ENCODE data around the gene TRIM37.

TRIM37 gene

DNA sequence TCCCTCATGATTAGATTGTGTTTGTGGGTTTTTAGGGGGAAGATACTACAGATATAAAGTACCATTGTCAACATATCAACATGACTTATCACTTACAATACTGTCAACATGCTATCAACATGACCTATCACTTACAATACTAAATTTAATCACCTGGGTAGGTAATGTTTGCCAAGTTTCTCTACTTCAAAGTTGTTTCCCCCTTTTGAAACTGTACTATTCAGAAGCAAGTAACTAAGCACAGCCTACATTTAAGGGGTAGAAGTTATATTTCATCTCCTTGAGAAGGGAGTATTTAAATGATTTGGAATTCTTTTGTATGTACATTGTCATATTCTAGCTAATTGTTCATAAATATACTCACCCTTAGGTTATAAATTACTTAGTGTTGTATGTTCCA lies 68.7 kb downstream of the TRIM37 start:
- no peak for DNase-seq (ENCODE audit: low spot score)

DNA sequence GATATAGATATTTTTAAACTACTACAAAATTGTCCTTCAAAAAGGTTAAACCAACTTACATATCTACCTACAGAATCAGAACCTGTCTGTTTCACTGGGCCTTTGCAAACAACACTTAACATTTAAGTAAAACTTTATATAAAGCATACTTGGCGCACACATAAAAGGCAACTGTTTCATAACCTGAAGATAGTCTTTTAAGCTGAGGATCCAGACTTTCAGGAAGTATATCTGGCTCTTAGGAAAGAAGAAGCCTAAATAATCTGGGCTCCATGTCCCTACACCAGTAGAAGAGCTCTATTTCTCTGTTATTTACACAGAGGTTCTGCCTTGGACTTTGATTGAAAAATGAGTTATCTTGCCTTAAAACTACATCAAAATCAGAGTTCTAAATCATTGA lies 75.9 kb downstream of the TRIM37 start:
- no peak for DNase-seq (ENCODE audit: low spot score)

DNA sequence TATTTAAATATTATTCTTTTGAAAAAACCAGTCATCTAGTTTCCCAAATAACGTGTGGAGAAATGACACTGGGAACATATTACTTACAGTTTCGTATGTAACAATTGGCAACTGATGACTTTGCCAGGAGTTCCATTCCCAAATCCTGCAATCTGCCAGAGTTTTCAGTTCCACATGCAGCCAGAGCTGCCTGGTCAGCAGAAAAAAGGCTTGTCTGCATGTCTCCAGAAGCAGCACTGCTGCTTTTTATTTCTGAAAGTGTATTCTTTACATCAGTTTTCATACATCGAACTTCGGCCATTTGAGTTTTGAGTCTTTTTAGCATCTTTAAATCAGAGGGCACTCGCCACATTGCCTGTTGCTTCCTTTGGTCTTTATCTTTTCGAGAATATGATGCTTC lies 78.4 kb downstream of the TRIM37 start:
- no peak for DNase-seq (ENCODE audit: low spot score)

DNA sequence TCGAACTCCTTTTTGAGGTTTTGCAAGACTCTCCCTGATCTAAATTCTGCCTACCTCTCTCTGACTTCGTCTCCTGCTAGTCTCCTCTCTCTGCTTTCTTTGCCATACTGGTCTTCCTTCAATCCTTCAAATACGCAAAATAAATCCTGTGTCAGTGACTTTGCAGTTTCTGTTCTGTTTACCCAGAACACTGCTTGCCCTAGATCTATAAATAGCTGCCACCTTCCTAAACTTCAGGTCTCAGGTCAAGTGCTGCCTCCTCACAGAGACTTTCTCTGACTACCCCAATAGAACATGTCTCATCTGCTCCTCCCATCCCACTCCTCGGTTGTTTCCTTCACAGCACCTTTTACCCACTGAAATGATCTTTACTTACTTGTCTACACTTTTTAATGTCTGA lies 78.9 kb downstream of the TRIM37 start:
- no peak for DNase-seq (ENCODE audit: low spot score)

DNA sequence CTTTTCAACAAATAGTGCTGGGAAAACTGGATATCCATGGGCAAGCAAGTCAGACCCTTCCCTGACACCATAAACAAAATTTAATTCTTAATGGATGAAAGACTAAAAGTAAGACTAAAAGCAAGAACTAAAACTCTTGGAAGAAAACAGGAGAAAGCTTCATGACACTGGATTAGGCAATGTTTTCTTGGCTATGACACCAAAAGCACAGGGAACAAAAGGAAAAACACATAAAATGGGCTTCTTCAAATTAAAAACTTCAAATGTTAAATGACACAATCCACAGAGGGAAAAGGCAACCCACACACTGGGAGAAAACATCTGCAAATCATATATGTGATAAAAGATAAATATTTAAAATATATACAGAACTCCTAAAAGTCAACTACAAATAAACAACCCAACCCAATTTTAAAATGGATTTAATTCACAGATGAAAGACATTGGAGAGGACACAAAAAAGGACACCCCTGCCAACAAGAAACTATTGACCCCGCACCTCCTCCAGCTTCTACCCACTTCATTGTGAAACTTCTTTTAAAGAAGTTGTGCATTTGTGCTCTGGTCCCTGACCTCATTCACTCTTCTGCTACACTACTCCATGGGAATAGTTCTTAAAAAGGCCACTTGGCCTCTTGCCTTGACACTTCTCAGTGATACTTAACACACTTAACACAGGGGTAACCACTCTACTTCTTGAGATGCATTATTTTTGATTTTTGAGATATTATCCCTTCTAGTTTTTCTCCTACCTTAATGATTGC lies 80.3 kb downstream of the TRIM37 start:
- DNase-seq (ENCODE audit: low spot score), result no peak

DNA sequence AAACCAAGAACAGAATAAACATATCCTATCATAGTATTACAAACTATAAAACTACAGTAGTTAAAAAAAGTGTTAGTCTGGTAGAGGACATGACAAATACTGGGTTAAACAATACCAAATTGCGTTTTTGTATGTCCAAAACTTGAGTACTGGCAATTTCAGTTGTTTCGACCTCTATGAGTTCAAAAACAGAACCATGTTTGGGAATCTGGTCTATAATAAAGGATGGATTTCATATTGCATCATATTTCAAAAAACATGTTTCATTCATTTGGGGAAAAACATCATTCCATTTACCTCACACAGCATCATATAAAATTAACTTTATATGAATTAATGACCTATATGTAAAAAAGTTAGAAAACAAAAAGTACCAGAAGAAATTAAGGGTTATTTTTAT lies 81.8 kb downstream of the TRIM37 start:
- no peak for DNase-seq (ENCODE audit: low spot score)

DNA sequence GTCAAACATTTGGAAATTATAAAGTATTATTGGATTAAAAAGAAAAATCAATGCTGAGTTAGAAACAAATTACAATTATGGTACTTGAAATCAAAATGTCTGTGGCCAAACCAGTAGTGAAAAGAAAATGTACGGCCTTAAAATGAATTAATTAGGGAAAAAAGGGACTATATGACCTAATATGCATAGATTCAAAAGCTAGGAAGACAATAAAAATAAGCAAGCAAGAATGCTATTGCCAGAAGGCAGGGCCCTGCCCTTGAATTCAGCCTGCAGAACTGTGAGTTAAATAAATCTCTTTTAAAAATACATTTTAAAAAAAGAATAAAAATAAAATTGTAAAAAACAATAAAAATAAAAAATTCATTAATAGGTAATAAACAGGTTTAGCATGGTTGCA lies 88.7 kb downstream of the TRIM37 start:
- DNase-seq (ENCODE audit: low spot score), result no peak

DNA sequence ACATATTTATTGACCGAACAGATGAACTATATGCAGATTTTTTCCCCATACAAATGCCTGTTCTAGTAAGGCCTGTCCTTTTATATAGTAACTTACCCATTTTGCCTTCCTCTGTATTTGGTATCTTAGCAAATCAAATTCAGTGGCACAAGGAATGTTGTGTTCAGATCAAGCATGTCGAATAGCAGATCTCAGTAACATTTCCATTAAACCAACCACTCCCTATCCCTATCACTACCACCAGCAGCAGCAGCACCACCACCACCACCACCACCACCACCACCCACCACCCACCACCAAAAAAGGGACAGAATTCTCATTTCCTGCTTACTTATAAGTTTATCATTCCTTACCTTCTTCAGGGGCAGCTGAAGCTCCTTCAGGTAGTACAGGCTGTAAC lies 94.7 kb downstream of the TRIM37 start:
- no peak for DNase-seq (ENCODE audit: low spot score)

DNA sequence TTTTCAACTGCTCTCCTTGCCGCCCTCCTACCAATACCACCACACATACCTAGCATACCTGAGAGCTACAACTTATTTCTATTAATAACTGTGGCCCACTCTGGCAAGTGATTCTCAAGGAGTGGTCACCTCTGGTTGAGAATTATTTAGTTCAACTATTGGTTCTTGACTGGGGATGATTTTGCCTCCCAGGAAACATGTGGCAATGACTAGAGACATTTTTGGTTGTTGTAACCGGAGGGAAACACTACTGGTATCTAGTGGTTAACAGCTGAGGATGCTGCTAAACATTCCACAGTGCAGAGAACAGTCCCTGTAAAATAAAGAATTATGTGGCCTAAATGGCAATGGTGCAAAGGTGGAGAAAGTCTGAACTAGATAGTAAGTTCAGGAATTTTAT lies 96.7 kb downstream of the TRIM37 start:
- DNase-seq (ENCODE audit: low spot score), result no peak

DNA sequence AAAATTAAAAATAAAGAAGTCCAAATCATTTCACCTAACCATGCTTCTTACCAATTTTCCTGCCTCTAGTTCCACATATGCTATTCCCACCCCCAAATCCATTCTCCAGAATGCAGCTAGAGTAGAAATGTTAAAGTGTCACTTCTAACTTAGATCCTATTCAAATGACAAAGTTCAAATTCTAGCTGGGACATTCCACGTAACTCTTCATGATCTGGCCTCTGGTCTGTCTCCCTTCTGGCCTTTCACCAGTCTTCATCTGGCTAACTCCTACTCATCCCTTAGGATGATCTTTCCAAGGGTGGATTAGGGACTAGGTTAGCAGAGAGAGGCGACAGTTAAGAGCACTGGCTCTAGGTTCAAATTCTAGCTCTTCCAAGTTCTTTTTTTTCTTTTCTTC lies 97.9 kb downstream of the TRIM37 start:
- no peak for DNase-seq (ENCODE audit: low spot score)

DNA sequence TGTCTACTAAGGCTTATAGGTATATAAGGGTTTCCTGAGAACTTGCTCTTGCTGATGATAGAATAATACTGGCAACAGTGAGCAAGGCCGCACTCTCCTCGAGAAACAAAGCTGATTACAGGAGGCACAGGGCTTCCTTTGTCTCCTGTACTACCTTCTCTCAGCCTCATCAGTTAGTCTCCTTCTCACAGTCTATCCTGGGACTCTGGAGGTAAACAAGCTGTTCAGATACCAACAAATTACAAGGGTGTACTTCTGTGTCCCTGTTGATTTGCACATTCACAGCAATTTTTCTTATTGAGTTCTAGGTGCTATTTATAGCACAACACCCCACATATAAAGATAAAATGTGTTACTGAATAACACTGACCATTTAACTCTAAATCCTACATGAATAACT lies 98.7 kb downstream of the TRIM37 start:
- DNase-seq (ENCODE audit: low spot score), result no peak

DNA sequence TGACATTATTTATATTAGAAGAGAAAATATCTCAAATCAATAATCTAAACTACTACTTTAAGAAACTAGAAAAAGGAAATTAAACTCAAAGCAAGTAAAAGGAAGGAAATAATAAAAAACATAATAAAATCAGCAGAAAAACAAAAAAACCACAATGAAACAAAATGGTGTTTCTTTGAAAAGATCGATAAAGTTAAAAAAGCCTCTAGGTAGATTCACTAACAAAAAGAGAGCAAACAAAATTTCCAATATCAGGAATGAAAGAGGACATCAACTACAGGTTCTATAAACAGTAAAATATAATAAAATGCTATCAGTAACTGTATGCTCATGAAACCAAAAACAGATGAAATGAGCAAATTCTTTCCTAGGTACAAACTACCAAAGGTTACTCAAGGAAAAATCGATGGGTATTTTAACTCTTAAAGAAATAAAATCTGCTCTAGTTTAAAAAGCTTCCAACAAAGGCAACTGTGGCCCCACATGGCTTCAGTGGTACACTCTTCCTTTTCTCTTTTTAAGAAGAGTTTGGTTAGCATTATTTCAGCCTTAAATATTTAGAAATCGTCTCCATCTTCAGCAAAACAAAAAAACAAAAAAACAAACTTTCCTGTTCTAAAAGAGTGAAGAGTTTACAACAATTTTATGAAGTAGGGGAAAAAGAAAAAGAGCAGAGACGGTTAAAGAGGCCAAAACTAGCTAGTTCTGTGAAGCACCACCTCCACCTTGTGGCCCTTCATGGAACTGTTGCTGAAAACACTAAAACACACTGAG lies 102.2 kb downstream of the TRIM37 start:
- peak; percentile 54 for DNase-seq (ENCODE audit: low spot score)

DNA sequence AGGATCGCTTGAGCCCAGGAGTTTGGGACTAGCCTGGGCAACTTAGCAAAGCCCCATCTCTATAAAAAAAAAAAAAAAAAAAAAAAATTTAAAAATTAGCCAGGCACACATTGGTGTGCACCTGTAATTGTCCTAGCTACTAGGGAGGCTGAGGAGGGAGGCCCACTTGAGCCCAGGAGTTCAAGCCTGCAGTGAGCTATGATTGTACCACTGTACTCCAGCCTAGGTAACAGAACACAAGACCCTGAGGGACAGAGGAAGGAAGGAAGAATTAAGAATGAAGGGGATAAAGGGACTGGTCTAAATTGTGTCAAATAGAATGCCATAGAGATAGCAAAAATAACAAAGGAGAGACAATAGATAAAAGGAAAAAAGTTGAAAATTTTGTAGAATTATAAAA lies 102.8 kb downstream of the TRIM37 start:
- DNase-seq (ENCODE audit: low spot score), result no peak

DNA sequence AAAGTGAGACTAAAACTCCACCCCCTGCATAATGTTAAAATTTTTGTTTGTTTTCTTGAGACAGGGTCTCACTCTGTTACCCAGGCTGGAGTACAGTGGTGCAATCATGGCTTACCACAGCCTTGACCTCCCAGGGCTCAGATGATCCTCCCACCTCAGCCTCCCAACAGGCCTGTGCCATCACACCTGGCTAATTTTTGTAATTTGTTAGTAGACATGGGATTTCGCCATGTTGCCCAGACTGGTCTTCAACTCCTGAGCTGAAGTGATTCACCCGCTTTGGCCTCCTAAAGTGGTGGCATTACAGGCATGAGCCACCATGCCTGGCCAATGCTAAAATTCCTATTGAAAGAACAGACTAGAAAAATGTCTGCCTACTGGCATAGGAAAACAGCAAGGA lies 103.8 kb downstream of the TRIM37 start:
- no peak for DNase-seq (ENCODE audit: low spot score)

DNA sequence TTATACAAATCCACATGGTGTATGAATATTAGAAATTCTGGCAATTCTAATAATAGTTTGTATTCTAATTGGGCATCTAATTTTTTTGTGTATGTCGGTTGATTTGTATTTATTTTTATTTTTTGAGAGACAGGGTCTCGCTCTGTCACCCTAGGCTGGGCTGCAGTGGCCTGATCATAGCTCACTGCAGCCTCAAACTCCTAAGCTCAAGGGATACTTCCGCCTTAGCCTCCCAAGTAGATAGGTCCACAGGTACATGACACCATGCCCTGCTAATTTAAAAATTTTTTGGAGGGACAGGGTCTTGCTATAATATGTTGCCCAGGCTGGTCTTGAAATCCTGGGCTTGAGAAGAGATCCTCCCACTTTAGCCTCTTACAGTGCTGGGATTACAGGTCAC lies 104.6 kb downstream of the TRIM37 start:
- no peak for DNase-seq (ENCODE audit: low spot score)

DNA sequence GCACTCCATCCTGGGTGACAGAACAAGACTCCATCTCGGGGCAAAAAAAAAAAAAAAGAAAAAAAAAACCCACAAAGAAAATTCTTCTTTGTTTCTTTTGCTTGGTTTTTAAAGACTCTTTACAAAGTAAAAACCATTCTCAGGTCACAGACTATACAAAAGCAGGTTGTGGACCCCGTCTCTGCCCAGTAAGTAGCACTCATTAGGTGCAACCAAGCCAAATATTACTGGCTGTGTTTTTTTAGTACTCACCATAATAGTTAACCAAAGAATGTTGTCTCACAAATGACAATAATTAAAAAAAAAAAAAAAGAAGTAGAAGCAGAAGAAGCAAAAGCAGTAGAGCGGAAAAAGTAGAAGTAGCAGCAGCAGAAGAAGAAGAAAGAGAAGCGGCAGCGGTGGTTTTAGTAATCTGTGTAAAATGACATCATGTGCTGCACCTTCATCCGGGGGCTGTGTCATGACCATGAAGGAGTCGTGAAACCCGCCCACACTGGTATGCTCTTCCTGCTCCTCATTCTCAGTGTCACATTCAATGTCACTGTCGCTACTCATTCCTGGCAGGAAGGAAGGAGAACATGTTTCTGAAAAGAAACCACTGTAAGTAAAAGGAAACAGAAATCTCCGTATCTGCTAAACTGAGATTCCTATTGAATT lies 105.4 kb downstream of the TRIM37 start:
- peak; percentile 34 for DNase-seq (ENCODE audit: low spot score)

DNA sequence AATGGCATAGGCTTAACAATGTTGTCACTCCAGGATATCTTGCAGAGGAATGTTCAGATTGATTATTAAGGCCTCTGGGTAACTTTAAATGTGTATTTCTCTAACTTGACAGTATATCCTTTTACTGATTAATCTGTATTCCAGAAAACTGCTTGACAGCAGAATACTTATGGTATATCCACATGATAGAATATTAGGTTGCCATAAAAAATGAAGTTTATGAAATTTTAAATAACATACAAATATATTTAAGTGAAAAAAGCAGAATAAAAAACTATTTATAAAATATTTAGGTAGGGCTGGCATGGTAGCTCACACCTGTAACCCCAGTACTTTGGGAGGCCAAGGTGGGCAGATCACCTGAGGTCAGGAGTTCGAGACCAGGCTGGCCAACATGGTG lies 106.7 kb downstream of the TRIM37 start:
- DNase-seq (ENCODE audit: low spot score), result no peak

DNA sequence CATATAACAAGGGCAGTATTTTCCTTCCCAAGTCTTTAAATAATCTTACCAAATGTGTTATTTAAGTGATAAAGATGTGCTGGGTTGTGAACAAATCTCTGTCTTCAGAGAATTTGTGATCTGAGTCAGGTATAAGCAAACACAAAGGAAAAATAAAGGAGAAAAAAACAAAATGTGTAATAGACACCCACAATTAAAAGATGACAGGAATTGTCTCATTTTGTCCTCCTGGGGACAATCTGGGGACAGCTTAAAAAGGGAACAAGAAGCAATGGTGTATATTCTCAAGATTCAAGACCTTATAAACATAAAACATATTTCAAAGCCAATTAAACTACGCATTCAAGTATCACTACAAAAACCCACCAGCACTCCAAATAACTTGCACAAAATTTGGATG lies 107.2 kb downstream of the TRIM37 start:
- no peak for DNase-seq (ENCODE audit: low spot score)

DNA sequence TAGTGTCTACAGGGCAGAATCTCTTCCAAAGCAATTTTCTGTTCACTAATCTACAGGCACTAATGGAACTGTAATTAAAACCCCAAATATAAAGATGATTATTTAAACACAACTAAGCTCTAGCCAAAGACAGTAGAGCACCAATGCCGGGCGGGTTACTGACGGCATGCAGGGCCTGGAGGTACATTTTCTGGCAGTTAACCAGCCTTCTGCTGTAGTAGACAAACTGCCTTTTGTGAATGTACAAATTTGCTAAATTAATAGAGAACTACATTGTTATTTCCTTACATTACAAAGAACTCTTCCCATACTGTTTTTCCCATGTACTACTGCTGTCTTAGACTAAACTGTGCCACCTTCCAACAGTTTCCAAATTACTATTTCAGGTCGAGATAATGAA lies 107.8 kb downstream of the TRIM37 start:
- peak; percentile 36 for DNase-seq (ENCODE audit: low spot score)

DNA sequence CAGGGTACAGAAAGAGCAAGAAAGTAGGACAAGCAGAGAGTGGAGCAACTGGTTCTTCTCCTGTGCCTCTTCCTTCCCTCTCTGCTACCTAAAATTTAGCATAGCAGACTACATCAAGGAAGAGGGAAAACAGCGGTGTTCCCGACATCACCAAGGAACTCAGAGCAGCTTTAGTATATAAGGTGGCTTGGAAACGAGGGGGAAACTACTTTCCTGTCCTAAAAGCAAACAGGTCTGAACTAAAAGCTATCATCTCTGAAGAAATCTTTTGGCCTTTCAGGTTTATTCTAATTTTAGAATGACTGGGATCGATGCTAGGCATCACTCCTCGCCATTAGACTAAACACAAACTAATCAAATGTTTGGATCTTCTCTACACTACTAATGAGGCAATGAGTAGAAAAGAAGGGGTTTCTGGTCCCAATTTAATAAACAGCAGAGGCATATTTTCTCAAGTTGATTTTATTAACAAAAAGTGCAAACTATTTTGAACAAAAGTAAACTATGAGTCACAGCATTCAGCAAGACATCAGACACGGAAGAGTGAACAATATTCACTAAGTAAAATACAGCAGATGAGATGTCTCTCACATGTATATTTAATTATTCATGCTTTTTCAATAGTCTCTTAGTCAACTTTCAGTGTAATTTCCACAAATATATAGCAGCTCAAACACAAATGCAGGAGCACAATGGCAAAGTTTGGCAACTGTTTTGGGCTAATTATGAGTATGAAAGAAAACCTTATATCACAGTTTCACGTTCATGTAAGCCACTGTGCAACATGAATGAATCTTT lies 108.7 kb downstream of the TRIM37 start:
- DNase-seq (ENCODE audit: low spot score), result no peak

DNA sequence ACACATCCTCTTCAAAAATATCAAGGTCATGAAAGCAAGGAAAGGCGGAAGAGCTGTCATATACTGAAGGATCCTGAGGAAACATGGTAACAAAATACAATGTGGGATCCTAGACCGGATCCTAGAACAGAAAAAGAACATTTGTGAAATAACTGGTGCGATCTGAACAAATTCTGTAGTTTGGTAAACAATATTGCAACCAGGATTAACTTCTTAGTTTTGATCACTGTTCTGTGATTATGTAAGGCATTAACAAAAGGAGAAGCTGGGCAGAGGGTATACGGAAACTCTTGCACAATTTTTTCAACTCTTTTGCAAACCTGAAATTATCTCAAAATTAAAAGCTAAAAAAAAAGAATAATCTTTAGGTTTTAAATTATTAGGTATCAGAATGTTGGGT lies 109.7 kb downstream of the TRIM37 start:
- DNase-seq (ENCODE audit: low spot score), result no peak

DNA sequence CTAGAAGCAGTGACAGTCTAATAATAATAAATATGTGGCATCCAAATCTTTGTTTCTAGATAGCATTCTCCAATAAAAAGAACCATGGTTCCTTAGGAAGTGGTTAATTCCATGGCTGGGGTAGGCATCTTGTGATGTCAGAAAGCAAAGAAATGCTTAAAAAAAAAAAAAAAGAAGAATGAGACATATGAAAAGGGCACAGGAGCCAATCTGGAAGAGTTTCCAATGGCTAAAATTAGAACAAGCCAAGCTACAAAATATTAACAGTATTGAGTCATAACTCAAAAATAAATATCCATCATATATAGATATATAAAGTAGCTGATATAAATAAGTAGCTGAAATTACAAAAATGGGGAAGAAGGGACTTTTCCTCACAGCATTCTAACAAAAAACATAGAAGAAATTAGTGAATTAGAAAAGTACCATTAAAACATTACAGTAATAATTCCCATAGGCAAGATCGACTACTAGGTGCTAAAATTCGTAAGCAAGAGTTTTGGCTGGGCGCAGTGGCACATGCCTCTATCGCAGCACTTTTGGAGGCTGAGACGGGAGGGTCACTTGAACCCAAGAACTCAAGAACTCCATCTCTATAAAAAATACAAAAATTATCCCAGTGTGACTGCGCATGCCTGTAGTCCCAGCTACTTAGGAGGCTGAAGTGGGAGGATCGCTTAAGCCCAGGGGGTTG lies 111.3 kb downstream of the TRIM37 start:
- DNase-seq (ENCODE audit: low spot score), result no peak
